ENCODE results near the gene SFXN3. TPM values are rescaled to one million over a fixed set of nuclear protein-coding genes. Genes with fewer than 3 reads are reported as not detected.

Gene SFXN3
- total and polyA plus RNA-seq, 2 of the 13 experiments (the other 11 are each of a cell fraction or from before 2014, with no cell fraction given): 16.8 to 71.5 TPM

DNA sequence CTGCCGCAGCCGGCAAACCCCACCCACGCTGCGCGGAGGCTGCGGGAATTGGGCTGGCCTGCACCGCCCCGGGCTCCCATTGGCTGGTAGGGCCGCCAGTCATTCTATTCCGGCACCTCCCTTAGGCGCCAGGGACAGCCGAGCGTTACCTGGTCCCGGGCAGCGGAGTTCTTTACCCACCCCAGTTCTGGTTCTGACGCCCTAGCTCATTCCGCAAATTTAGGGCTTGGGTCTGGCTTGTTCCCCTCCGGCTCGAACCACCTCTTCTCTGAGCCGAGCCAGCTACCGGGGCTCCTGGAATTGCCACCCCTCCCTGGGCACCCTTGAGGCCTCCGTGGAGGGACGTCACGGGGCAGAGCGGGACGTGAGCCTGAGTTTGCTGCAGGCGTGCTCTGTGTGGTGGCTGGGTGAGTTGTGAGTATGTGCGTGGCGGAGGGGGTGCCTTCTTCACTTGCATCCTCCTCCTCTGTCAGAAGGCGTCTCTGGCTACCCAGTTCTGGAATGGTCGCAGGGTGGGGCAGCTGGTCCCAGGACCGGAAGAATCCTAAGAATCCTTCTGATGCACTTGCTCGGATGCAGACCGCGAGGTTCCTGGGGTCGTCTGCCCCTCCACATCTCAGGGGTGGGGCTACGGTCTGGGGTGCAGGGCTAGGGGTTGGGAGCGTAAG lies at the start of gene SFXN3, which contains the start of gene PDZD7 (continued):
- TF ChIP-seq, protein P1, sequence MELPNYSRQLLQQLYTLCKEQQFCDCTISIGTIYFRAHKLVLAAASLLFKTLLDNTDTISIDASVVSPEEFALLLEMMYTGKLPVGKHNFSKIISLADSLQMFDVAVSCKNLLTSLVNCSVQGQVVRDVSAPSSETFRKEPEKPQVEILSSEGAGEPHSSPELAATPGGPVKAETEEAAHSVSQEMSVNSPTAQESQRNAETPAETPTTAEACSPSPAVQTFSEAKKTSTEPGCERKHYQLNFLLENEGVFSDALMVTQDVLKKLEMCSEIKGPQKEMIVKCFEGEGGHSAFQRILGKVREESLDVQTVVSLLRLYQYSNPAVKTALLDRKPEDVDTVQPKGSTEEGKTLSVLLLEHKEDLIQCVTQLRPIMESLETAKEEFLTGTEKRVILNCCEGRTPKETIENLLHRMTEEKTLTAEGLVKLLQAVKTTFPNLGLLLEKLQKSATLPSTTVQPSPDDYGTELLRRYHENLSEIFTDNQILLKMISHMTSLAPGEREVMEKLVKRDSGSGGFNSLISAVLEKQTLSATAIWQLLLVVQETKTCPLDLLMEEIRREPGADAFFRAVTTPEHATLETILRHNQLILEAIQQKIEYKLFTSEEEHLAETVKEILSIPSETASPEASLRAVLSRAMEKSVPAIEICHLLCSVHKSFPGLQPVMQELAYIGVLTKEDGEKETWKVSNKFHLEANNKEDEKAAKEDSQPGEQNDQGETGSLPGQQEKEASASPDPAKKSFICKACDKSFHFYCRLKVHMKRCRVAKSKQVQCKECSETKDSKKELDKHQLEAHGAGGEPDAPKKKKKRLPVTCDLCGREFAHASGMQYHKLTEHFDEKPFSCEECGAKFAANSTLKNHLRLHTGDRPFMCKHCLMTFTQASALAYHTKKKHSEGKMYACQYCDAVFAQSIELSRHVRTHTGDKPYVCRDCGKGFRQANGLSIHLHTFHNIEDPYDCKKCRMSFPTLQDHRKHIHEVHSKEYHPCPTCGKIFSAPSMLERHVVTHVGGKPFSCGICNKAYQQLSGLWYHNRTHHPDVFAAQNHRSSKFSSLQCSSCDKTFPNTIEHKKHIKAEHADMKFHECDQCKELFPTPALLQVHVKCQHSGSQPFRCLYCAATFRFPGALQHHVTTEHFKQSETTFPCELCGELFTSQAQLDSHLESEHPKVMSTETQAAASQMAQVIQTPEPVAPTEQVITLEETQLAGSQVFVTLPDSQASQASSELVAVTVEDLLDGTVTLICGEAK (IDR thresholded peaks at IDR 0.05): no peak
- TF ChIP-seq, protein P1 (CRISPR knock-in tag; IDR thresholded peaks at IDR 0.05): no peak
- TF ChIP-seq, protein P2, sequence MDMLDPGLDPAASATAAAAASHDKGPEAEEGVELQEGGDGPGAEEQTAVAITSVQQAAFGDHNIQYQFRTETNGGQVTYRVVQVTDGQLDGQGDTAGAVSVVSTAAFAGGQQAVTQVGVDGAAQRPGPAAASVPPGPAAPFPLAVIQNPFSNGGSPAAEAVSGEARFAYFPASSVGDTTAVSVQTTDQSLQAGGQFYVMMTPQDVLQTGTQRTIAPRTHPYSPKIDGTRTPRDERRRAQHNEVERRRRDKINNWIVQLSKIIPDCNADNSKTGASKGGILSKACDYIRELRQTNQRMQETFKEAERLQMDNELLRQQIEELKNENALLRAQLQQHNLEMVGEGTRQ (IDR thresholded peaks at IDR 0.05; ENCODE audit: low read depth, low read length): no peak
- TF ChIP-seq, protein P2 (CRISPR knock-in tag; IDR thresholded peaks at IDR 0.05; ENCODE audit: borderline replicate concordance): no peak
- TF ChIP-seq ZNF260 (CRISPR knock-in tag; IDR thresholded peaks at IDR 0.05; ENCODE audit: borderline replicate concordance, low read depth) (no peak), KDM4B (CRISPR knock-in tag; IDR thresholded peaks at IDR 0.05) (no peak), ZNF331 (CRISPR knock-in tag; IDR thresholded peaks at IDR 0.05) (no peak), NPAS2 (CRISPR knock-in tag; IDR thresholded peaks at IDR 0.05; ENCODE audit: borderline replicate concordance) (no peak), ZNF644 (CRISPR knock-in tag; IDR thresholded peaks at IDR 0.05; ENCODE audit: low read depth) (no peak), ATF1 (CRISPR knock-in tag; IDR thresholded peaks at IDR 0.05) (no peak), HNRNPH1 (optimal IDR thresholded peaks at IDR 0.05; ENCODE audit: low read depth, low read length) (no peak)
- TF ChIP-seq, protein P3, sequence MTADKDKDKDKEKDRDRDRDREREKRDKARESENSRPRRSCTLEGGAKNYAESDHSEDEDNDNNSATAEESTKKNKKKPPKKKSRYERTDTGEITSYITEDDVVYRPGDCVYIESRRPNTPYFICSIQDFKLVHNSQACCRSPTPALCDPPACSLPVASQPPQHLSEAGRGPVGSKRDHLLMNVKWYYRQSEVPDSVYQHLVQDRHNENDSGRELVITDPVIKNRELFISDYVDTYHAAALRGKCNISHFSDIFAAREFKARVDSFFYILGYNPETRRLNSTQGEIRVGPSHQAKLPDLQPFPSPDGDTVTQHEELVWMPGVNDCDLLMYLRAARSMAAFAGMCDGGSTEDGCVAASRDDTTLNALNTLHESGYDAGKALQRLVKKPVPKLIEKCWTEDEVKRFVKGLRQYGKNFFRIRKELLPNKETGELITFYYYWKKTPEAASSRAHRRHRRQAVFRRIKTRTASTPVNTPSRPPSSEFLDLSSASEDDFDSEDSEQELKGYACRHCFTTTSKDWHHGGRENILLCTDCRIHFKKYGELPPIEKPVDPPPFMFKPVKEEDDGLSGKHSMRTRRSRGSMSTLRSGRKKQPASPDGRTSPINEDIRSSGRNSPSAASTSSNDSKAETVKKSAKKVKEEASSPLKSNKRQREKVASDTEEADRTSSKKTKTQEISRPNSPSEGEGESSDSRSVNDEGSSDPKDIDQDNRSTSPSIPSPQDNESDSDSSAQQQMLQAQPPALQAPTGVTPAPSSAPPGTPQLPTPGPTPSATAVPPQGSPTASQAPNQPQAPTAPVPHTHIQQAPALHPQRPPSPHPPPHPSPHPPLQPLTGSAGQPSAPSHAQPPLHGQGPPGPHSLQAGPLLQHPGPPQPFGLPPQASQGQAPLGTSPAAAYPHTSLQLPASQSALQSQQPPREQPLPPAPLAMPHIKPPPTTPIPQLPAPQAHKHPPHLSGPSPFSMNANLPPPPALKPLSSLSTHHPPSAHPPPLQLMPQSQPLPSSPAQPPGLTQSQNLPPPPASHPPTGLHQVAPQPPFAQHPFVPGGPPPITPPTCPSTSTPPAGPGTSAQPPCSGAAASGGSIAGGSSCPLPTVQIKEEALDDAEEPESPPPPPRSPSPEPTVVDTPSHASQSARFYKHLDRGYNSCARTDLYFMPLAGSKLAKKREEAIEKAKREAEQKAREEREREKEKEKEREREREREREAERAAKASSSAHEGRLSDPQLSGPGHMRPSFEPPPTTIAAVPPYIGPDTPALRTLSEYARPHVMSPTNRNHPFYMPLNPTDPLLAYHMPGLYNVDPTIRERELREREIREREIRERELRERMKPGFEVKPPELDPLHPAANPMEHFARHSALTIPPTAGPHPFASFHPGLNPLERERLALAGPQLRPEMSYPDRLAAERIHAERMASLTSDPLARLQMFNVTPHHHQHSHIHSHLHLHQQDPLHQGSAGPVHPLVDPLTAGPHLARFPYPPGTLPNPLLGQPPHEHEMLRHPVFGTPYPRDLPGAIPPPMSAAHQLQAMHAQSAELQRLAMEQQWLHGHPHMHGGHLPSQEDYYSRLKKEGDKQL (CRISPR knock-in tag; IDR thresholded peaks at IDR 0.05; ENCODE audit: low read depth): no peak
